ENCODE results near the gene NAA16. TPM values are rescaled to one million over a fixed set of nuclear protein-coding genes. Genes with fewer than 3 reads are reported as not detected.

NAA16 gene
- total RNA-seq, 1 experiment from 2014 or later, result 9.8 TPM

- H3K9me3 ChIP-seq (ENCODE audit: low read length), result no peaks in the 10 kb centered on the region
- H3K27ac ChIP-seq (ENCODE audit: low read length), result no peak overlapping the region
- no peaks in the 10 kb centered on the region for H3K4me1 ChIP-seq (ENCODE audit: insufficient read depth, low read length)
- no peak for ATAC-seq
- TF ChIP-seq, protein P1, sequence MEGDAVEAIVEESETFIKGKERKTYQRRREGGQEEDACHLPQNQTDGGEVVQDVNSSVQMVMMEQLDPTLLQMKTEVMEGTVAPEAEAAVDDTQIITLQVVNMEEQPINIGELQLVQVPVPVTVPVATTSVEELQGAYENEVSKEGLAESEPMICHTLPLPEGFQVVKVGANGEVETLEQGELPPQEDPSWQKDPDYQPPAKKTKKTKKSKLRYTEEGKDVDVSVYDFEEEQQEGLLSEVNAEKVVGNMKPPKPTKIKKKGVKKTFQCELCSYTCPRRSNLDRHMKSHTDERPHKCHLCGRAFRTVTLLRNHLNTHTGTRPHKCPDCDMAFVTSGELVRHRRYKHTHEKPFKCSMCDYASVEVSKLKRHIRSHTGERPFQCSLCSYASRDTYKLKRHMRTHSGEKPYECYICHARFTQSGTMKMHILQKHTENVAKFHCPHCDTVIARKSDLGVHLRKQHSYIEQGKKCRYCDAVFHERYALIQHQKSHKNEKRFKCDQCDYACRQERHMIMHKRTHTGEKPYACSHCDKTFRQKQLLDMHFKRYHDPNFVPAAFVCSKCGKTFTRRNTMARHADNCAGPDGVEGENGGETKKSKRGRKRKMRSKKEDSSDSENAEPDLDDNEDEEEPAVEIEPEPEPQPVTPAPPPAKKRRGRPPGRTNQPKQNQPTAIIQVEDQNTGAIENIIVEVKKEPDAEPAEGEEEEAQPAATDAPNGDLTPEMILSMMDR (conservative IDR thresholded peaks at IDR 0.05; ENCODE audit: low read depth, low read length), result no peak
- TF ChIP-seq EZH2 (IDR thresholded peaks at IDR 0.05; ENCODE audit: low read length, unreplicated experiment) (no peak), EZH2phosphoT487 (IDR thresholded peaks at IDR 0.05; ENCODE audit: borderline replicate concordance, low read length) (no peak)
- no peak overlapping the region for H2AFZ ChIP-seq (ENCODE audit: low read length)
- DNase-seq, result peak; percentile 21
- intact Hi-C loops (cut with micrococcal nuclease), result no loop called here
- H3K79me2 ChIP-seq (ENCODE audit: low read length), result no peaks in the 10 kb centered on the region
- ChIA-PET CTCF (interaction anchor here (1.0 kb wide), 1 partner anchor 245 kb away, joined by 3 read pairs; no protein-coding TSS in a partner anchor), POLR2A (ENCODE audit: unreplicated experiment) (no interaction called here)
- no peaks in the 10 kb centered on the region for H3F3A ChIP-seq (ENCODE audit: low read length, unreplicated experiment)
- no peaks in the 10 kb centered on the region for H4K20me1 ChIP-seq (ENCODE audit: low read length)
- H3K4me2 ChIP-seq (ENCODE audit: low read length), result no peak overlapping the region
- no peaks in the 10 kb centered on the region for H3K9me2 ChIP-seq (replicated peaks; ENCODE audit: low read length)
- no peaks in the 10 kb centered on the region for H3K27me3 ChIP-seq (ENCODE audit: low read length)
- H3K4me3 ChIP-seq (ENCODE audit: low read length), result no peak overlapping the region
- H3K9ac ChIP-seq (ENCODE audit: low read length), result no peak overlapping the region
- no peaks in the 10 kb centered on the region for H3K36me3 ChIP-seq (ENCODE audit: low read depth, low read length)
- BruUV-seq (replicated peaks), result no TSS peak
These were observed 96.3 kb downstream of the NAA16 start for GRCh38 chr13:41407380-41407779.

DNA sequence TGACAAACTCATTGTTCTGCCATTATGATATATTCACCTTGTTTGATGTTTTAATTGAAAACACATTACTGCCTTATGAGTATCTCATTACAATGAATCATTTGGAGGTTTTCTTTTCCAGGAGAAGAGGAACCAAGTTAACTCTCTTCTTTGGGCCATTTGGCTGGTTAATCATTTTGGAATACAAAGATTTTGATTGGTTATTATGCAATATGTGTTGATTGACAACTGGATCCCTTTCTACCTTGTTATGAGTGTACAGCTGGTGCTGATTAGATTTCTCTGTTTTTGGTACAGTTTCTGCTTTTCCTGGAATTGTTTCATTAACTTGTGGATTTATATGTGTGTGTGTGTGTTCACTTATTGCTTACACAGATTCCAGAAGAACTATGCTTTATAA, 97.1 kb downstream of the NAA16 start:
- CTCF ChIA-PET, result no interaction called here
- intact Hi-C loops (cut with micrococcal nuclease), result no loop called here
- H3F3A ChIP-seq (ENCODE audit: low read length, unreplicated experiment), result no peaks in the 10 kb centered on the region
- ATAC-seq (no peak), DNase-seq (no peak)
- no peaks in the 10 kb centered on the region for H3K79me2 ChIP-seq (ENCODE audit: low read length)
- H3K9me2 ChIP-seq (replicated peaks; ENCODE audit: low read length), result no peaks in the 10 kb centered on the region
- H3K4me3 ChIP-seq (ENCODE audit: low read length), result no peak overlapping the region
- H2AFZ ChIP-seq (ENCODE audit: low read length), result no peak overlapping the region
- no TSS peak for BruUV-seq (replicated peaks)
- no peaks in the 10 kb centered on the region for H4K20me1 ChIP-seq (ENCODE audit: low read length)
- no peaks in the 10 kb centered on the region for H3K36me3 ChIP-seq (ENCODE audit: low read depth, low read length)
- H3K27me3 ChIP-seq (ENCODE audit: low read length), result no peaks in the 10 kb centered on the region
- no peak overlapping the region for H3K9ac ChIP-seq (ENCODE audit: low read length)
- H3K4me2 ChIP-seq (ENCODE audit: low read length), result no peak overlapping the region
- no peaks in the 10 kb centered on the region for H3K9me3 ChIP-seq (ENCODE audit: low read length)
- no peaks in the 10 kb centered on the region for H3K4me1 ChIP-seq (ENCODE audit: insufficient read depth, low read length)
- TF ChIP-seq, protein P1 (conservative IDR thresholded peaks at IDR 0.05; ENCODE audit: low read depth, low read length), result no peak
- TF ChIP-seq EZH2 (IDR thresholded peaks at IDR 0.05; ENCODE audit: low read length, unreplicated experiment), result no peak
- H3K27ac ChIP-seq (ENCODE audit: low read length), result no peak overlapping the region
- POLR2A ChIA-PET (ENCODE audit: unreplicated experiment), result no interaction called here

DNA sequence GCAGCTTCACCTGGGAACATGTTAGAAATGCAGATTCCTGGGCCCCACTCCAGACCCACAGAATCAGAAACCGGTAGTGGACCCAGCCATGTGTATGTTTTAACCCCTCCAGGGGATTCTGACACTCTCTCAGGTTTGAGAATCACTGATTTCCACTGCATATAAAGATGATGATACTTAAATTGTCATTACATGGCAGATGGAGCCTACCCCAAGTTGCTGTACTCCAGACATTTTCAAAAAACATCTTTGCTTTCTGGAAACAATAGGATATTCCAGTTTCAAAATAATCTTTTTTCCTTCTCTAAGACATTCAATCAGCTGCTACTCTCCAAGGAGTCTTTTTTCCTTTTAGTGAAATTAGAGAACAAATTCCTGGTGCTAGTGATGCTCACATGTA, 97.7 kb downstream of the NAA16 start:
- POLR2A ChIA-PET (ENCODE audit: unreplicated experiment), result no interaction called here
- no peak overlapping the region for H2AFZ ChIP-seq (ENCODE audit: low read length)
- CTCF ChIA-PET, result no interaction called here

More for the DNA sequence above, 97.7 kb downstream of the NAA16 start:
- H3K4me3 ChIP-seq (ENCODE audit: low read length), result no peak overlapping the region
- no peak overlapping the region for H3K4me2 ChIP-seq (ENCODE audit: low read length)
- no peak overlapping the region for H3K9ac ChIP-seq (ENCODE audit: low read length)
- H3K9me3 ChIP-seq (ENCODE audit: low read length), result no peaks in the 10 kb centered on the region
- H3K9me2 ChIP-seq (replicated peaks; ENCODE audit: low read length), result no peaks in the 10 kb centered on the region
- intact Hi-C loops (cut with micrococcal nuclease), result no loop called here
- no peak overlapping the region for H3K27ac ChIP-seq (ENCODE audit: low read length)
- H3K79me2 ChIP-seq (ENCODE audit: low read length), result no peaks in the 10 kb centered on the region
- no peaks in the 10 kb centered on the region for H3F3A ChIP-seq (ENCODE audit: low read length, unreplicated experiment)
- H4K20me1 ChIP-seq (ENCODE audit: low read length), result no peaks in the 10 kb centered on the region
- no peaks in the 10 kb centered on the region for H3K4me1 ChIP-seq (ENCODE audit: insufficient read depth, low read length)
- ATAC-seq, result no peak
- no peaks in the 10 kb centered on the region for H3K36me3 ChIP-seq (ENCODE audit: low read depth, low read length)
- H3K27me3 ChIP-seq (ENCODE audit: low read length), result no peaks in the 10 kb centered on the region
- no peak for DNase-seq
- TF ChIP-seq EZH2 (IDR thresholded peaks at IDR 0.05; ENCODE audit: low read length, unreplicated experiment) (no peak), EZH2phosphoT487 (IDR thresholded peaks at IDR 0.05; ENCODE audit: borderline replicate concordance, low read length) (no peak)
- TF ChIP-seq, protein P1 (conservative IDR thresholded peaks at IDR 0.05; ENCODE audit: low read depth, low read length), result no peak
- no TSS peak for BruUV-seq (replicated peaks)
